ENCODE results near the gene EEF1AKMT3. TPM values are rescaled to one million over a fixed set of nuclear protein-coding genes. Genes with fewer than 3 reads are reported as not detected.

The EEF1AKMT3 gene
- total and polyA plus RNA-seq, 9 of the 15 experiments (the other 6 are each of a cell fraction or from before 2014, with no cell fraction given) = 4.1 to 17.2 (median 7.9) TPM

- TF ChIP-seq CUX1 (CRISPR knock-in tag; IDR thresholded peaks at IDR 0.05) (no peak), KLF16 (IDR thresholded peaks at IDR 0.05) (peak; percentile 83), FOXP1 (CRISPR knock-in tag; IDR thresholded peaks at IDR 0.05) (no peak), SMAD4 (CRISPR knock-in tag; conservative IDR thresholded peaks at IDR 0.05) (peak; percentile 69), TFAP4 (CRISPR knock-in tag; IDR thresholded peaks at IDR 0.05; ENCODE audit: borderline replicate concordance) (peak; percentile 23; the same call in 1 of the 2 replicates), ZFX (CRISPR knock-in tag; IDR thresholded peaks at IDR 0.05) (no peak), CTBP1 (IDR thresholded peaks at IDR 0.05; ENCODE audit: borderline replicate concordance) (peak; percentile 53; the same call in 1 of the 2 replicates), CBX3 (IDR thresholded peaks at IDR 0.05; ENCODE audit: borderline replicate concordance in 1 of 2, low read length in 2 of 2) (peak in 1 of 2 experiments; percentile 46; a peak in 1 of 3 replicates), CEBPG (CRISPR knock-in tag; IDR thresholded peaks at IDR 0.05) (no peak; the same call in 1 of the 2 replicates), CEBPG (tag; conservative IDR thresholded peaks at IDR 0.05 in 1 of 2, IDR thresholded peaks at IDR 0.05 in 1 of 2) (peak in 1 of 2 experiments; percentile 64; a peak in 1 of 4 replicates), MEIS2 (IDR thresholded peaks at IDR 0.05; ENCODE audit: partially characterized antibody) (peak; percentile 85), NR2C2 (CRISPR knock-in tag; IDR thresholded peaks at IDR 0.05) (no peak), NR2C2 (tag; IDR thresholded peaks at IDR 0.05) (peak; percentile 52; the same call in 1 of the 2 replicates), VEZF1 (CRISPR knock-in tag; IDR thresholded peaks at IDR 0.05) (peak; percentile 73)
Measured at GRCh38 chr12:57816855-57817151, 44.4 kb downstream of the EEF1AKMT3 start (continued).

All from K562 (cell line).